Limb (tissue), 2 donors: Measurements from ENCODE around the gene P4HTM.
A peak's percentile ranks its signal among the peaks of the same experiment; 100 is the strongest.

Experiments used
- DNase-seq, 2 donors: peaks; one replicate each; pipeline ENCODE4 v3.0.0-alpha.2; 2016; ENCODE audit errors: extremely low spot score in 2 of 2

The P4HTM gene, protein sequence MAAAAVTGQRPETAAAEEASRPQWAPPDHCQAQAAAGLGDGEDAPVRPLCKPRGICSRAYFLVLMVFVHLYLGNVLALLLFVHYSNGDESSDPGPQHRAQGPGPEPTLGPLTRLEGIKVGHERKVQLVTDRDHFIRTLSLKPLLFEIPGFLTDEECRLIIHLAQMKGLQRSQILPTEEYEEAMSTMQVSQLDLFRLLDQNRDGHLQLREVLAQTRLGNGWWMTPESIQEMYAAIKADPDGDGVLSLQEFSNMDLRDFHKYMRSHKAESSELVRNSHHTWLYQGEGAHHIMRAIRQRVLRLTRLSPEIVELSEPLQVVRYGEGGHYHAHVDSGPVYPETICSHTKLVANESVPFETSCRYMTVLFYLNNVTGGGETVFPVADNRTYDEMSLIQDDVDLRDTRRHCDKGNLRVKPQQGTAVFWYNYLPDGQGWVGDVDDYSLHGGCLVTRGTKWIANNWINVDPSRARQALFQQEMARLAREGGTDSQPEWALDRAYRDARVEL

DNA sequence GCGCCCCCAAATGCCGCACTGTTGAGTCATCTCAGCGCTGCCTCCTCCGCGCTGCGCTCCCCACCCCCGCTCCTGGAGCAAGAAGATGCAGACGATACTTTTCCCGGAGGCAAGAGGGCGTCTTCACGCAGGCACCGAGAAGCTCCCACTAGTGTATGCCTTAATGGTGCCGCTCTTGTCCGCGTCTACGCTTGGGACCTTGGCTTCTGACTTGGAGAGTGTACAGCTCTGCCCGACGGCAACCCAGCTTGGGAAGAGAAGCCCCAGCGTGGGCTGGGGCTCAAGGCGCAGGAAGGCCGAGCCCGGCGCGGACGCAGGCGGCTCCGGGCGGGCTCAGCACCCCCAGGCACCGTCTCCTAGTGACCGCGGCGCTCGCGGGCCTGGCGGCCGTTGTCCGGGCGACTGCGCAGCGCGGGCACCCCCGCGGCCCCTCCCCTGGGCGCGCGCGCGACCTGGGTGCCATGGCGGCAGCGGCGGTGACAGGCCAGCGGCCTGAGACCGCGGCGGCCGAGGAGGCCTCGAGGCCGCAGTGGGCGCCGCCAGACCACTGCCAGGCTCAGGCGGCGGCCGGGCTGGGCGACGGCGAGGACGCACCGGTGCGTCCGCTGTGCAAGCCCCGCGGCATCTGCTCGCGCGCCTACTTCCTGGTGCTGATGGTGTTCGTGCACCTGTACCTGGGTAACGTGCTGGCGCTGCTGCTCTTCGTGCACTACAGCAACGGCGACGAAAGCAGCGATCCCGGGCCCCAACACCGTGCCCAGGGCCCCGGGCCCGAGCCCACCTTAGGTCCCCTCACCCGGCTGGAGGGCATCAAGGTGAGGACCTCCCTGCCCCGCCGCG lies at the start of gene P4HTM:
Gene P4HTM, plus strand, starts transcription at position 446 of the 840 bp plus-strand sequence. Its CDS starts 16 bp downstream, at position 462.
- peak; percentile 86 to 88 for DNase-seq

DNA sequence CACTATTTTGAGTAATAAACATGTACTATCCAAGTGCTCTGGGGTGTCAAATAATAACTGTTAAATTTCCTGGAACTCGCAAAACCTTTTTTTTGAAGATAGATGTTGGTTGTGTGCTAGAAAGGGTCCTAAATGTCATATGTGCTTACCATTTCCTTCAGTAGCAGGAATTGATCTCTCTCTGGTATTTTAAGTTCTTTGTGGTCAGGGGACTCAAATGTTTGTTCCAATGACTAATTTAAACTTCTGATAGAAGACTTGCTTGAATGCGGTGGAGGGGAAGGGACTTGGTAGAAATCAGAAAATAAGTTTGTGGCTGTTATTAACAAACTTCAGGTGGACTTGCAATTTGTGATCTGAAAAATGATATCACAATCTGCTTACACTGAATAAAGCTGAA lies 44.6 kb upstream of the P4HTM start:
- no peak for DNase-seq

DNA sequence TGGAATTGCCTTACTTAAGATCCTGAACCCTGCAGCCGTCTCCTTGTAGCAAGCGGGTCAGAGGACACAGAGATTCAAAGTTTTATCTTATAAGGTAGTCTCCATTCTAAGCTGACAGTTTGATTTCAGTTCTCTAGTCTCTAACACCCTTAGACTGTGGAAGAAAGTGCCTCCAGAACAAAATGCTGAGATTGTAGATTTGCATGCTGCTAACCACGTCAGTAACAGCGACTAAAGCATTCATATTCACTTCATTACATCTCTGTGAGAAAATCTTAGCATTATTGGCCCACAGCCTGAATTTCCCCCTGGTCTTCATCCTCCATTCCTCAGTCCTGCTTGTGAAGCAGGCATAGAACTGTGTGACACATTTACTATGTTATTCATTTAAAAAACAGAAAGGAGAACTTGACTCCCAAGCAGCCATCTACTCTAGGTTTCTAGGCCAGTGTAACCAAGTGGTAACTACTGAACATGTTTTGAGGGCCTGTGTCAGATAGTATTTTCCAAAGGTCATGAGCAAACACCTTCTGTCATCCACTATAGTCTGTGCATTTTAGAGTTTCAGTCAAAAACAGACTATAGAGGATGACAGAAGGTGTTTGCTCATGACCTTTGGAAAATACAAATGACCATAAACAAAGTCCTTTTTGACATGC lies 44.0 kb upstream of the P4HTM start:
- DNase-seq = no peak

DNA sequence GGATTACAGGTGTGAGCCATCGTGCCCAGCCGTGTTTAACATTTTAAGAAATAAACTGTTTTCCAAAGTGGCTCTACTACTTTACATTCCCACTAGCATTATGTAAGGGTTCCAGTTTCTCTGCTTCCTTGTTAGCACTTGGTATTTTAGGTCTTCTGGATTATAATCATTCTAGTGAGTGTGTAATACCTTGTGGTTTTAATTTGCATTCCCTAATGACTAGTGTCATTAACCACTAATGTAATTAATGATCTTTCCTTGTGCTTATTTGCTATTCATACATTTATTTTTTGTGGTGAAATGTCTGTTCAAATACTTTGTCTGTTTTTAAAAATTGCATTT lies 40.7 kb upstream of the P4HTM start:
- DNase-seq = no peak

DNA sequence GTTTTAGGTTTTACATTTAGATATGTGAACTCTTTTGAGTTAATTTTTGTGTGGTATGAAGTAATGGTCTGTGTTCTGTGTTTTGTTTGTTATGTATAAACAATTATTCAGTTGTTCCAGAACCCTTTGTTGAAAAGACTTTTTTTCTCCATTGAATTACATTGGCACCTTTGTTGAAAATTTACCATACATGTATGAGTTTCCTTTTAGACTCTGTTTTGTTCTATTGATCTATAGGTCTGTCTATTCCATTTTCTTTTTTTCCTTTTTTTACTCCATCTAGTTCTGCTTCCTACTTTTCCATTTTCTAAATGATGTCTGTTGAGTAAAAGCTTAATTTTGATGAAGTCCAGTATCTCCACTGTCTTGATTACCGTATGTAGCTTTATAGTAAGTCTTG lies 40.0 kb upstream of the P4HTM start:
- no peak for DNase-seq

DNA sequence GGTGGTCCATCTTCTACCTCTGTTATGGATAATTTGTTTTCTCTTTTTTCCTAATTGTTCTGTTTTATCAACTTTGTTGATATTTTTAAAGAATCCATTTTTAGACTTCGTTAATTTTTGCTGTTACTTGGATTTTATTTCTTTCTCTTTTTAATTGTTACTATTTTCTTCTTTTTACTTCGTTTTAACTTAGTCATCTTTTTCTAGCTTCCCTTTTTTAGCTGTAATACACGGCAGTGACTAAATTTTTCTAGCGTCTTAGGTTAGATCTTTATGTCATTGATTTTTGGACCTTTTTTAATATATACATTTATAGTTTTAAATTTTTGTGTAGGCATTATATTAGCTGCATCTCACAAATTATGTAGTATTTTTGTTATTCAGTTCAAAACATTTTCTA lies 38.3 kb upstream of the P4HTM start:
- no peak for DNase-seq

DNA sequence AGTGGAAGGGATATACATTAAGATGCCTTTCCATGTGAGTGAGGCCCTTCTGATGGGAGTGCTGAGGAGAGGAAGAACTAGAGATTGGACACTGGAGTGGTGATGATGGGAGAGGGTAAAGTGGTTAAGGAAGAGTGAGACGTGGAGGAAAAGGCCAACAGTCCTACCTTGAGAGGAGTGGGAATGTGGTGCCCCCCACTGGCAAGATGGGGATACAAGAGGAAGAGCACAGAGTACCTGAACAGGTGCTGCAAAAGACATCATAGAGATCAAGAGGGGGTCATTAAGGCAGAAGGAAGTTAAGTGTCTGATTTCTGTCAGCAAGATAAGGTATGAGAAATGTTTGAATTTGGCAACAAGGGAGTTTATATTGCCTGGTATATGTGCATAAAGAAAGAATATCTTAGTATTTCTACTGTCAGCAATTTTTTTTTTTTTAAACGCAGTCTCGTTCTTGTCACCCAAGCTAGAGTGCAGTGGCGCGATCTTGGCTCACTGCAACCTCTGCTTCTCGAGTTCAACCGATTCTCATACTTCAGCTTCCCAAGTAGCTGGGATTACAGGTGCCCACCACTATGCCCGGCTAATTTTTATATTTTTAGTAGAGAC lies 37.4 kb upstream of the P4HTM start:
- peak in 1 of 2 donors; percentile 31 for DNase-seq

DNA sequence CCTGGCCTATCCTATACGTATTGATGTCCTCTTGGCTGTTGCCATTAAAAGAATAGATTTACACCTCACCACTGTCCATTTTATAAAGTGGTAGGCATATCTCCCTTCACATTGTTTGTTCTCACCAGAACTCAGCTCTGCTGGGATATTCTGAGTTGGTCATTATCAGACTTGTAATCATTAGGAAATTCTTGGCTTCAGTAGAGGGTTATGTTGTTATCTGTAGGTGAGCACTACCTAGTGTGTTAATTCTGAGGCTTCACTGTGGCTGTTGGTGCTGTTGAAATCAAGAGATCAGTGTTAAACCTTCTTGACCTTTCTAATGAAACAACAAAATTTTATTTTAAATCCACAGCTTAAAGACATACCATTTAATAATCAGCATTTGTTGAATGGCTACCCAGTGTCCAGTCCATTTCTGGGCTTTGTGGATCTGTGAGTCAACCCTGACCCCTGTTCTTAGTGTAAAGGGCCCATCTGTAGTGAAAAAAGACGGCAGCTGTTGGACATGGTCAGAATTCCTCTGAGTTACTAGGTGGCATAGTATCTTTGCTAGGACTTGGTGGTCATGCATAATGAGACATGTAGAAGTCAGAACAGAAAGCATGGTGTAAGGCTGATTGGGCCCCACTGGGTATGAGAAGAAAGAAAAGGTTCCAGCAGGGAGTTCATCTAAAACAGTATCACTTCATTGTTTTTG lies 32.9 kb upstream of the P4HTM start:
- DNase-seq = no peak

DNA sequence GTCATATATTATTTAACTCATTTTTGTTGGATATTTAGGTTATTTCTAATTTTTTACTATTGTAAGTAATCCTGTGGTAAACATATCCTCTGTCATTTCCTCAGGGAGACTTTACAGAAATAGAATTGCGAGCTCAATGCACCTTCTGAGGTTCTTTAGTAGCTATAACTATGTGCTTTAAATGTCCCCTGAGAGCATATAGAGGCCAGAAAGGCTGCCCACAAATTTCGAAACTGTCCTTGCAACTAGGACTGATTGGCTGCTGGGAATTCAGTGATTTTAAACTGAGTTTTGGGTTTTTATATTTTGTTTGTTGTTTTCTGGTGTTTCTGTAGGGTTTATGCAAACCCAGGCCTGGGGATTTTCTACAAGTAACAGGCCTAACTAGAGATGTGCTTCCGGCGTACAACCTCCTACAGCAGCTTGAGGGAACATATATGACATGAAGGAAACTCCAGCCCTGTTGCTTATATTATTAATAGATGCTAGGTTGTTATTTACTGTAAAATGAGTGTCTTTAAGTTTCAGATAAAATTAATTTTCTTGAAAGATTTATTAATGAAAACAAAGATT lies 29.1 kb upstream of the P4HTM start:
- no peak for DNase-seq

DNA sequence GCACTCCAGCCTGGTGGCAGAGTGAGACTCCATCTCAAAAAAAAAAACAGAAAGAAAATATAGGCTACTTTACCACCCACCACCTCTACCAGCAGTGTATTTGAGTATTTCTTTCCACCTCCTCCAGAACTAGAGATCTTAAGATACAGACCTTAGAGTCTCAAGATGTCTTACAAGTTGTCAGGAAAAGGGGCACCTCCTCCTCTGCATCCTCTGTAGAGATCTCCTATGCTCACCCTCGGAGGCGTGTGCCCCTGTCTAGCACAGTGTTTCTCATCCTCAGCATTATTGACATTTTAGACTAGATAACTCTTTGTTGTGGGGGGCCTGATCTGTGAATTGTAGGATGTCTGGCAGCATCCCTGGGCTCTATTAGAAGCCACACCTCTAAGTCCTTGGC lies 27.7 kb upstream of the P4HTM start:
- DNase-seq = no peak

DNA sequence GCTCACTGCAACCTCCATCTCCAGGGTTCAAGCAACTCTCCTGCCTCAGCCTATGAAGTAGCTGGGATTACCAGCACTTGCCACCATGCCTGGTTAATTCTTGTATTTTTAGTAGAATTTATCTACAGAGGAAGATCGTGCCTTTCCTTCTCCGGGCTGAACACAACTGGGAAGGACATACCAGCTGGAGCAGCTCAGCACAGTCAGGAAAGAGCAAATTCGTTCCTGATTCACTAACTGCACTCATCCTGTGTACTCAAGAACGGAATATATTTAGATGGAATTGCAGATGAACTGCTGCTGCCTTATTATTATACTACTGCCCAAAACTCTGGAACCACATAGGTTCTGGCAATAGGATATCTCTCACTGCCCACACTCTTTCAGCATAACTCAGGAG lies 27.1 kb upstream of the P4HTM start:
- no peak for DNase-seq

DNA sequence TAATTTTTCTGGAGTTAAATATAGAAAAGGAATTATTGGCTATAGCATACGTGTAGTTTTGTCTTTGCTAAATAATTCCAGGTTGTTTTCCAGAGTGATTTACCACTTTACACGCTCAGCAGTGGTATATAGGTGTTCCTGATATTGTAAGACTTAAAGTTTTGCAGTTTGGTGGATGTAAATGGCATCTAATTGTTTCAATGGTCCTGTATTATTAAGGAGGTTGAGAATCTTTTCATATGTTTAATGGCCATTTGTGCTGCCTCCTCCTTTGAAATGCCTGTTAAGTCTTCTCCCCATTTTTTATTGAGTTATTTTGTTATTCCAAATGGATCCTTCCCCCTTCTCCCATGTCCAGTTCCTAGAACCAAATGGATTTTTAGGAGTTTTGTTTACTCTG lies 26.4 kb upstream of the P4HTM start:
- DNase-seq = no peak

DNA sequence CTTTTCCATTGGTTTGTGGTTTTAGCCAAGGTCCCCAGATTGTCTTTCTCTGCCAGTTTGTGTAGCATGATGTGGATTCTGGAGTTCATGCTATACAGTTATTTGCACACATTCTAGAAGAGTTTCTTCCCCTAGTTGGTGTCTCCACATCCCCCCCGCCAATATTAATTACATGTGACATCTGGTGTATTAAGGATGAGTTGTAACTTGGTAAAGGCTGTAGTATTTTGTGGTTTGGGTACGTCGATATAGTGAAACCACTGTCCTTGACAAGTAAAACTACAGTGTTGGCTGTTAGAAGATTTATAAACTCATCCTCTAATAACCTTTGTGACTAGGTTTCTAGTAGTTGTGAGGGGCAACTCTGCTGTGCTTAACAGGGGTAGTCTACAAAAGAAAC lies 23.7 kb upstream of the P4HTM start:
- DNase-seq = no peak

DNA sequence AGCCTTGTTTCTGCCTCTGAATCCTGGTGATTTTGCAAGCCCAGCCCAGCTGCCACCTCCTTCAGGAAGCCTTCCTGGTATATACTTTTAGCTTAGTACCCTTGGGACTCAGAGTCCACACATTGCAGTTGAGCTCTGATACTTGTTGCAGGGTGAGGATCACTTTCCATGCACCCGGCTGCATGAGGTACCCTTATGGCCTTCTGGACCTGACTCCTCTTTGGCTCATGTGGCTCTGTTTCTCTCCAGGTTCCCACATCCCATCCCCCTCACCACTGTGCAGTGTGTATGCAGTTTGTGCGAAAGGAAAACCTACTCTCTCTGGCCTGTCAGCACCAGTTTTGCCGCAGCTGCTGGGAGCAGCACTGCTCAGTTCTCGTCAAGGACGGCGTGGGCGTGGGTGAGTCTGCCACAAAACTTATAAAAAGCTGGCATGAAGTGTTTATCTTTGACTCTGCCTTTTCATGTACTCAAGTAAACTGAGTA lies 23.1 kb upstream of the P4HTM start:
- DNase-seq = no peak

DNA sequence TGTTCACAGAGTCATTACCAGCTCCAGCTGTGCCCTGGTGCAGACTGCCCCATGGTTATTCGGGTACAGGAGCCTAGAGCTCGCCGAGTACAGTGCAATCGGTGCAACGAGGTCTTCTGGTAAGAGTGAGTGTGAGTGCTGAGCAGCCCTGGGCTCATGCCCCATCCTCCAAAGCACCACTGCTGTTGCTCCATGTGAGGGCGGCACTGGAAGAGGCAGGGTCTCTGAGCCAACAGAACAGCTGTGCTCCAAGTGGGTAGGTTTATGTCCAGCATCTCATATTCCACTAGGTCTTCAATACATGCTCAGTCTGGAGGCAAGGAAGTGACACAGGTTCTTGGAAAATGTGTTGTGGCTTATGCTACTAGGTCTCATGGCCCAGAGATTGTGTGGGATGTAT lies 19.5 kb upstream of the P4HTM start:
- DNase-seq = no peak

DNA sequence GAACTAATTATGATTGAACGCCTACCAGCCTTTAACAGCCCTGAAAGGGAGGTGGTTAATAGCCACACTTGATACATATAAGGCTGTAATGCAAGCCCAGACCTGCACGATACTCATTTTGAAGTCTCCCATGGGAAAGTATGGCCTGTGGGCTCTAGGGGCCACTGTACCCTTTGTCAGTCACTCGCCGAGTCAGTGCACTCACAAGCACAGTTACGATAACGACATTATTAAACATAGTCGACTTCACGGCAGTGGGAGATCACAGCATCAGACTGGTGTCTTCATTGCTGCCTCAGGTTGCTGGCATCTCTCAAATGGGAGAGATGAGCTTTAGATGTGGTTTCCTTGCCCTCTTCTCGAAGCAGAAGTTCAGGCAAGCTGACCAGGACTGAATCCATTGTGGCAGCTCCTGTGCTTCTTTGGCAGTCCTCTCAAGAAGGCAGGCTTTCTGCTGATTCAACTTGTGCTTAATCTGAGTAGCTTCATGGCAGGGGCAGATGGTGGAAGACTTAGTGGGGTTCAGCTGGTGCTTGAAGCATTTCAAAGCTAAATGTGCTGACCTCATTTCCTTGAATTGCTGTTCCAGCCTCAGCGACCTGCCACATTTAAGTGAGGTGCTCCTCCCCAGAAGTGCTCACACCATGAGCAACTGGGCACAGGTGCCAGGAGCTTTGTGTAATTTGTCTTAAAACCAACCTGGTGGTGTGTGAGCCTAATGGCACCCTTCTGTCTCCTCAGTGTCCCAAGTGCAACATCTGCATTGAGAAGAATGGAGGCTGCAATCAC lies 15.8 kb upstream of the P4HTM start:
- DNase-seq = no peak

DNA sequence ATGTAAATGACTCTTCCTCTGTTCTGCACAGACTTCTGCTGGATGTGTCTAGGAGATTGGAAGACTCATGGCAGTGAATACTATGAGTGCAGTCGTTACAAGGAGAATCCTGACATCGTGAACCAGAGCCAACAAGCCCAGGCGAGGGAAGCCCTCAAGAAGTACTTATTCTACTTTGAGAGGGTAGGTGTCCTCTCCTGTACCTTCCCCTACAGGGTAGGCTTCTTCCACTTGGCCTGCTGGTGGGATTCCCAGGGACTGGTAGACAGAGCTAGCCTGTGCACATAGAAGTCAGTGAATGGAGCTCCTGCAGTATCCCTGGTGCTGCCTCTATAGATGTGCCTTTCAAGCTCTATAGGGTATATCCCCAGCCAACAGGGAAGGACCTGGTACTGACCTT lies 10.6 kb upstream of the P4HTM start:
- no peak for DNase-seq

DNA sequence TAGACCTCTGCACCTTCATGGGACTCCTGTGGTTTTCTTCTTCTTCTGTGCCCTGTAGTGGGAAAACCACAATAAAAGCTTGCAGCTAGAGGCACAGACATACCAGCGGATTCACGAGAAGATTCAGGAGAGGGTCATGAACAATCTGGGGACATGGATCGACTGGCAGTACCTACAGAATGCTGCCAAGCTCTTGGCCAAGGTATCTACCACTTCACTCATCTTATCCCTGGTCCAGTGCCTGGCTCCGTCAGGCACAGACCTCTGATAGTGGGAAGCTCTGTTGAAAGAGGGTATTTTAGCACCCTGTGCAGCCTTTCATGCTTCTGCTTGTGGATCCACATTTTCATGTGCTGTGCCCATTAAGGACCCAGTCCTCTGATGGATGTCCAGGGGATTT lies 9.7 kb upstream of the P4HTM start:
- DNase-seq = no peak

DNA sequence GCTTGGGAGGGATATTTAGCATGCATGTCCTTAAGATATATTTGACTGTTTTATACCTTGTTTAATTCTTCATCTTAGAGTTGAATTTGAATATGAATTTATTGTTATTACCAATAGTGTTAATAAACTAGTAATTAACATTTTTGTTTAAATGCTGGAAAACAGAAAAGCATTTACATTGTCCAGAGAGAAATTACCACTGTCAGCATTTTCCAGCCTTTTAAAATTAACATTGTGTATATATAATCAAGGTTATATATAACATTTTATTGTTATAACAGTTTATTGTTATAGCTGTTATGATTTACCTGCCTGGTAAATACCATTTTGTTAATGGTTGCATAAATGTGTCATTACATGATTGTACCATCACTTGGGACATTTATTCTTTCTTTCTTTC lies 8.0 kb upstream of the P4HTM start:
- no peak for DNase-seq

DNA sequence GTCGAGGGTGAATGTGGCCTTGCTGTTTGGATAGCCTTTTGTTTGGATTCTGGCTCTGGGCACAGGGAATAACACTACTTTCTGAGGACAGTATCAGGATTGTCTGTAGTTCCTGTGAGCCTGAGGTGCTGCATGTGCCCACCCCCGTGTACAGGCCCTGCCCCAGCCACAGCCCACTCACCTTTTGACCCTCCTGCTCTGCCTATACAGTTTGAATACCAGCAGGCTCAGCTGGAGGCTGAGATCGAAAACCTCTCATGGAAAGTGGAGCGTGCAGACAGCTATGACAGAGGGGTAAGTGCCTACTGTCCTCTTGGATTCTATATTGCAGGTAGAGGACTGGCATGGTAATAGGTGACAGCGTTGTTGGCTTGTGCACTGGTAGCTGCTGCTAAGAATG lies 7.4 kb upstream of the P4HTM start:
- no peak for DNase-seq
